ENCODE data around the gene ASPRV1. TPM values are rescaled to one million over a fixed set of nuclear protein-coding genes. Genes with fewer than 3 reads are reported as not detected.
"Not testable (repeated sequence)": the region's sequence is repeated elsewhere in the genome, so short reads cannot be mapped to it uniquely, and the experiment has no call there.

The ASPRV1 gene
- total RNA-seq, 2 donors from 2014 or later = 1.8 to 3.2 TPM

DNA sequence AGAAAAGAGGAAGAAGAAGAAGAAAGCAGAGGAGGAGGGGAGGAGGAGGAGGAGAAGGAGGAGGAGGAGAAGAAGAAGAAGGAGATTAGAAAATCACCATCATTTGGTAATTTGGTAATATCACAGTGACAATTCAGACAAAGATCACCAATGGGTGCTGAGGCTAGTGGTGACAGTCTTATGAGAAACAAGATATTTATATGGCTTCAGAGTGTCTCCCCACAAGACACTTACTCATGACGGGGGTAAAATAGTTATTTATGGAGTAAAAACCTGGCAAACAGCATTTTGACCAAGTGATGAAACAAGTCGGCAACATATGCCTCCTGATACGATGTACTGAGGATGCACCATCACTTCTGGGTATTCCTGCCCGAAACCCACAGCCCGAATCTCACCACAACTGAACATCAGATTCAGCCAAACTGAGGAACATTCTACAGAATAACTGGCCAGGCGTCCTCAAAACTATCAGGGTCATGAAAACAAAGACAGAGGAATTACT, 4.9 kb downstream of the ASPRV1 start:
- H3K4me1 ChIP-seq (ENCODE audit: control insufficient read depth in 1 of 2, low read depth in 2 of 2) = no peaks in the 10 kb centered on the region
- no peaks in the 10 kb centered on the region for H3K9me3 ChIP-seq
- ATAC-seq (ENCODE audit: insufficient number of reproducible peaks, low FRiP score, low read depth) = no peak
- TF ChIP-seq, protein P1, sequence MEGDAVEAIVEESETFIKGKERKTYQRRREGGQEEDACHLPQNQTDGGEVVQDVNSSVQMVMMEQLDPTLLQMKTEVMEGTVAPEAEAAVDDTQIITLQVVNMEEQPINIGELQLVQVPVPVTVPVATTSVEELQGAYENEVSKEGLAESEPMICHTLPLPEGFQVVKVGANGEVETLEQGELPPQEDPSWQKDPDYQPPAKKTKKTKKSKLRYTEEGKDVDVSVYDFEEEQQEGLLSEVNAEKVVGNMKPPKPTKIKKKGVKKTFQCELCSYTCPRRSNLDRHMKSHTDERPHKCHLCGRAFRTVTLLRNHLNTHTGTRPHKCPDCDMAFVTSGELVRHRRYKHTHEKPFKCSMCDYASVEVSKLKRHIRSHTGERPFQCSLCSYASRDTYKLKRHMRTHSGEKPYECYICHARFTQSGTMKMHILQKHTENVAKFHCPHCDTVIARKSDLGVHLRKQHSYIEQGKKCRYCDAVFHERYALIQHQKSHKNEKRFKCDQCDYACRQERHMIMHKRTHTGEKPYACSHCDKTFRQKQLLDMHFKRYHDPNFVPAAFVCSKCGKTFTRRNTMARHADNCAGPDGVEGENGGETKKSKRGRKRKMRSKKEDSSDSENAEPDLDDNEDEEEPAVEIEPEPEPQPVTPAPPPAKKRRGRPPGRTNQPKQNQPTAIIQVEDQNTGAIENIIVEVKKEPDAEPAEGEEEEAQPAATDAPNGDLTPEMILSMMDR (IDR thresholded peaks at IDR 0.05) = no peak
- no peak for DNase-seq (ENCODE audit: low spot score)
- no peak overlapping the region for H3K4me3 ChIP-seq
- no peaks in the 10 kb centered on the region for H3K36me3 ChIP-seq
- no peaks in the 10 kb centered on the region for H3K27me3 ChIP-seq (replicated peaks; ENCODE audit: insufficient read depth)
- no peak overlapping the region for H3K27ac ChIP-seq

DNA sequence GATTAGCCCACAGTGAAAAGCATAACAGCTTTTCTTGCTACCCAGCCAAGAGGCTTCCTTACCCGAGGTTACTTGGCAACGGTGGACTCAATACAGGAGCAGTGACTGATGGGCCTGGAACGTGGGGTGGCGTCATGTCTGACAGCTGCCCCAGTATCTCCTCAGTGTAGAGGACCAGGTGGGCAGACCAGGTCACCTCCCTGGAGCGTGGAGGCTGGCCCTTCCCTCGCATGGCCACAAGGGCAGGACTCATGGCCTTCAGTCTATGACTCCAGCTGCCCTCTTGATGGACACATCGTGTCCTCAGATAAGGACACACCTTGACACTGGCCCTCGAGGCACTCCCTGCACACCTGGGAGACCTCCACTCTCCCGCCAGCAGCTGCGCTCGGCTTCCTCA, 6.4 kb downstream of the ASPRV1 start:
- ATAC-seq (ENCODE audit: insufficient number of reproducible peaks, low FRiP score, low read depth) (no peak), DNase-seq (ENCODE audit: low spot score) (no peak)
- TF ChIP-seq, protein P1 (IDR thresholded peaks at IDR 0.05) = no peak

DNA sequence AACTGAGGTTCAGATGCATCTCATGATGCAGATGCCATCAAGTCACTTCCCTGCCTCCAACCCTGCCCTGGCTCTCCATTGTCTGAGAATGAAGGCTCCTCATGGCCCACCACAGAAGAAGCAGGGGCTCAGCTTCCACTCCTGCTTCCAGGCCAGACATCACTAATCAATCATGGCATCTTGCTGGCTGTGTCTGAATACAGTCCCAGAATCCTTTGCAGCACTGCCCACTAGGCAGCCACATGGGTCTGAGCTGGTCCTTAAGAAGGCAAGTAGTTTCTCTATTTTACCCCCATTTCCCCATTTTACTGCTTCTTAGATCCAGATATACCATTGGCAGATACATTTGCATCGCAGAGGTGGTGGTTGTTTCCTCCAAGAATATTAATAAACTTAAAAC, 7.3 kb downstream of the ASPRV1 start:
- H3K9me3 ChIP-seq = no peaks in the 10 kb centered on the region
- ATAC-seq (ENCODE audit: insufficient number of reproducible peaks, low FRiP score, low read depth) = no peak
- no peak for DNase-seq (ENCODE audit: low spot score)
- H3K27me3 ChIP-seq (replicated peaks; ENCODE audit: insufficient read depth) = no peaks in the 10 kb centered on the region
- TF ChIP-seq, protein P1 (IDR thresholded peaks at IDR 0.05) = no peak
- H3K4me3 ChIP-seq = no peak overlapping the region
- no peaks in the 10 kb centered on the region for H3K4me1 ChIP-seq (ENCODE audit: control insufficient read depth in 1 of 2, low read depth in 2 of 2)
- no peaks in the 10 kb centered on the region for H3K36me3 ChIP-seq
- no peak overlapping the region for H3K27ac ChIP-seq

More for the DNA sequence above, 6.4 kb downstream of the ASPRV1 start:
- no peak overlapping the region for H3K27ac ChIP-seq
- H3K36me3 ChIP-seq = no peaks in the 10 kb centered on the region
- H3K9me3 ChIP-seq = no peaks in the 10 kb centered on the region
- H3K27me3 ChIP-seq (replicated peaks; ENCODE audit: insufficient read depth) = no peaks in the 10 kb centered on the region
- H3K4me1 ChIP-seq (ENCODE audit: control insufficient read depth in 1 of 2, low read depth in 2 of 2) = no peaks in the 10 kb centered on the region
- no peak overlapping the region for H3K4me3 ChIP-seq

- ATAC-seq (ENCODE audit: insufficient number of reproducible peaks, low FRiP score, low read depth) (no peak), DNase-seq (ENCODE audit: low spot score) (no peak)
- TF ChIP-seq, protein P1 (IDR thresholded peaks at IDR 0.05) = no peak
- no peaks in the 10 kb centered on the region for H3K4me1 ChIP-seq (ENCODE audit: control insufficient read depth in 1 of 2, low read depth in 2 of 2)
- H3K36me3 ChIP-seq = no peaks in the 10 kb centered on the region
- no peaks in the 10 kb centered on the region for H3K27me3 ChIP-seq (replicated peaks; ENCODE audit: insufficient read depth)
- H3K4me3 ChIP-seq = no peak overlapping the region
- H3K9me3 ChIP-seq = no peaks in the 10 kb centered on the region
- no peak overlapping the region for H3K27ac ChIP-seq
These were observed 8.9 kb downstream of the ASPRV1 start for GRCh38 chr2:69952336-69953115.

DNA sequence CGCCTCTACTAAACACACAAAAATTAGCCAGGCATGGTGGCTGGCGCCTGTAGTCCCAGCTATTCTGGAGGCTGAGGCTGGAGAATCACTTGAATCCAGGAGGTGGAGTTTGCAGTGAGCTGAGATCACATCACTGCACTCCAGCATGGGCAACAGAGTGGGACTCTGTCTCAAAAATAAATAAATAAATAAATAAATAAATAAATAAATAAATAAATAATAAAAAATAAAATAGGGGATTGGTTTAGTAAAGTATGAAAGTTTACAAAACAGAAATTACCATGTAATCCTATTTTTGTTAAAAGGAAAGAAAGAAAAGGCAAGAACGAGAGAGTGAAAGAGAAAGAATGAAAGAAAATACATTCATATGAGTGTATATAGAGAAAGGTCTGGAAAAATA, 10.8 kb downstream of the ASPRV1 start:
- not testable (repeated sequence) for H3K27me3 ChIP-seq (replicated peaks; ENCODE audit: insufficient read depth); ATAC-seq (ENCODE audit: insufficient number of reproducible peaks, low FRiP score, low read depth); H3K9me3 ChIP-seq; H3K4me3 ChIP-seq; H3K27ac ChIP-seq; DNase-seq (ENCODE audit: low spot score); H3K36me3 ChIP-seq; H3K4me1 ChIP-seq (ENCODE audit: control insufficient read depth in 1 of 2, low read depth in 2 of 2)

All from thoracic aorta (tissue), 2 donors.